Muscle of arm (tissue), 12 donors: Measurements from ENCODE around the gene KCNAB1. TPM values are rescaled to one million over a fixed set of nuclear protein-coding genes. Genes with fewer than 3 reads are reported as not detected.
"Not testable (repeated sequence)": the region's sequence is repeated elsewhere in the genome, so short reads cannot be mapped to it uniquely, and the experiment has no call there.

Experiments used
- DNase-seq: peaks from one replicate; pipeline ENCODE4 v3.0.0-alpha.2; 2013
- polyA plus RNA-seq, 12 donors: library from polyadenylated mRNA; unstranded; fragments of 120-200 nt; gene quantifications; one replicate each; pipeline ENCODE4 v1.2.1, GENCODE V29; 2013; ENCODE audit not compliant: insufficient read length in 12 of 12

KCNAB1 gene
- polyA plus RNA-seq, 12 donors = 4.0 to 7.5 (median 5.8) TPM; not detected in 2

DNA sequence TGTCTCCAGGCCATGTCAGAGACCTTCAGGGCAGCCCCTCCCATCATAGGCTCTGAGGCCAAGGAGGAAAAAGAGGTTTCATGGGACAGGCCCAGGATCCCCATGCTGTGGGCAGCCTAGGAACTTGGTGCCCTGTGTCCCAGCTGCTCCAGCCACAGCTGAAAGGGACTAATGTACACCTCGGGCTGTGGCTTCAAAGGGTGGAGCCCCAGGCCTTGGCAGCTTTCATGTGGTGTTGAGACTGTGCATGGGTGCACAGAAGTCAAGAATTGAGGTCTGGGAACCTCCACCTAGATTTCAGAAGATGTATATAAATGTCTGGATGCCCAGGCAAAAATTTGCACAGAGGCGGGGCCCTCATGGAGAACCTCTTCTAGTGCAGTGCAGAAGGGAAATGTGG, 441.2 kb downstream of the KCNAB1 start:
- no peak for DNase-seq

DNA sequence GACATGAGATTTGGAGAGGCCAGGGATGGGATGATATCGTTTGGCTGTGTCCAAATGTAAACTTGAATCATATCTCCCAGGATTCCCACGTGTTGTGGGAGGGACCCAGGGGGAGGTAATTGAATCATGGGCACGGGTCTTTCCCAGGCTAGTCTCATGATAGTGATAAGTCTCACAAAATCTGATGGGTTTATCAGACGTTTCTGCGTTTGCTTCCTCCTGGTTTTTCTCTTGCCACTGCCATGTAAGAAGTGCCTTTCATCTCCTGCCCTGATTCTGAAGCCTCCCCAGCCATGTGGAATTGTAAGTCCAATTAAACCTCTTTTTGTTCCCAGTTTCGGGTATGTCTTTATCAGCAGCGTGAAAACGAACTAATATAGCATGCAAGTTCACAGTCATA, 442.1 kb downstream of the KCNAB1 start:
- DNase-seq = not testable (repeated sequence)

DNA sequence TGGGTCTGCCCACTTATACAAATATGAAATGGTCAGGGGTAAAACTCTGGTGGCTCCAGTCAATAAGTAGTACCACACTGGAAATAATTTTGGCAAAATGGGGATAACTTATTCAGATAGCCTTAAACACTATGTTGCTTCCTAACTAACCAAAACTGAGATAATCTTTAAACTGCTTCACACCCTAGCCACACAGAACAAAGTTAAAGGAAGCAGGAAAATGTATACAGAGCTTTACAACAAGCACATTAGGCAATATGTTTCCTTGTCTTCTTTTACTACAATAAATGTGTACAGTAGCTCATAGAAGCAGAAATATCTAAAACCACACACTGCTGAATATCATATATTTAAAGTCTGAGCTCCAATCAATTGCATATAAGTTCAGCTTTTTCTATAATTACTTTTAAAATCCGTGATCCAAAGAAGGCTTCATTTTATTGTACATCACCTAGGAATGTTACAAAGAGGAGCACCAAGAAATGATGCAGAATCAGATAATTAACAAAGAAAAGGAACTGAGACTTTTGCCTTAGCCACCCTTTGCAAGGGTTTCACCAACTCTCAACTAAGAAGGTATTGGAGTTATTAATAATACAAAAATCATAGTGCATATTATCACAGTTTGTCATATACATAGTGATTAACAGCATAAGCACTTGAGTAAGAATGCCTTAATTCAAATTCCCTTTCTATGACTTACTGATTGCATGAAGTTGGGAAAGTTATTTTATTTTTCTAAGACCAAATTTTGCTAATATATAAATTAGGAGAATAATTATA, 443.7 kb downstream of the KCNAB1 start:
- no peak for DNase-seq

DNA sequence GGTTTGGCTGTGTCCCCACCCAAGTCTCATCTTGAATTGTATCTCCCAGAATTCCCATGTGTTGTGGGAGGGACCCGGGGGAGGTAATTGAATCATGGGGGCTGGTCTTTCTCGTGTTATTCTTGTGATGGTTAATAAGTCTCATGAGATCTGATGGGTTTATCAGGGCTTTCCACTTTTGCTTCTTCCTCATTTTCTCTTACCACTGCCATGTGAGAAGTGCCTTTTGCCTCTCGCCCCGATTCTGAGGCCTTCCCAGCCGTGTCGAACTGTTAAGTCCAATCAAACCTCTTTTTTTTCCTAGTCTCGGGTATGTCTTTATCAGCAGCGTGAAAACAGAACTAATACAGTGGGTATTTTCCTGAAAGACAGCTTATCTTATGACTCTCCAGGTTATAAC, 448.6 kb downstream of the KCNAB1 start:
- DNase-seq = not testable (repeated sequence)

DNA sequence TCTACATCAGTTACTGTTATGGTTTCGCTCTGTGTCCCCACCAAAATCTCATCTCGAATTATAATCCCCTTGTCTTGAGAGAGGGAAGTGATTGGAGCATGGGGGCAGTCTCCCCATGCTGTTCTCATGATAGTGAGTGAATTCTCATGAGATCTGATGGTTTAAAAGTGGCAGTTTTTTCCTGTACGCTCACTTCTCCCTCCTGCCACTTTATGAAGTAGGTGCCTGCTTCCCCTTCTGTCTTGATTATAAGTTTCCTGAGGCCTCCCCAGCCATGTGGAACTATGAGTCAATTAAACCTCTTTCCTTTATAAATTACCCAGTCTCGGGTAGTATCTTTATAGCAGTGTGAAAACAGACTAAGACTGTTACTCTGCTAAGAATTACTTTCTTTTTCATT, 449.5 kb downstream of the KCNAB1 start:
- not testable (repeated sequence) for DNase-seq

DNA sequence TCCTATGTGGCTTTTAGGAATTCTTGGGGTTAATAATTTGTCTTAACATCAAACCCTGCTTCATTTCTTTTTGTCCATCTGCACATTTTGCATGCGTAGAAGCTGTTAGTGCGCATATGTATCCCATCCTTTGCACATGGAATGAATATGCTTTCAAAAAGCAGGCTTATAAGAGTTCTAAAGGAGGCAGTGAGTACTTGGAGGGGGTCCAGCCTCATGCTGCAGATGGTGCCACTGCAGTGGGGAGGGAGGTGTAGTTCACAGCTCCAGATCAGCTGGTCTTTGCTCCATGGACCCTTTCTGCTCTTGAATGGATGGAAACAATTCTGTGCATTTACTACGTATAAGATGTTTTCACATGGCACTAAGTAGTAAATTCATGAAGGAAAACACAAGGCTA, 455.3 kb downstream of the KCNAB1 start:
- no peak for DNase-seq

DNA sequence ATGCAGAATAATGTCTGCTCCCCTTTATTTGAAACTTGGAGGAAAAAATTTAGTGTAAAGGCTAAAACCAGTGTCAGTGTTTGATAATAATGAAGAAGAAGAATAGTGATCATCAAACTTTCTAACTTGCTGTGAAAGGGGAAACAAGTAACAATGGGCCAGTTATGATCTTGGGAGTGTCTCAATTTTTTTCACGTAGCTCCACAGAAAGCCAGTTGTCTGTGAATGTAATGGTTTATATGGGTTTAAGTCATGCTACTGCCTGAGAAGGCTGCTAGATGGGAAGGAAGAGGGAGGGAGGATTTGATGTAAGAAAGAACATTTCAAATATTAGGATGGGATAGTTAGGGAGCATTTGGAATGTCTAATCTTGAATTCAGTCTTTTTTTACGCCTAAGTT, 455.7 kb downstream of the KCNAB1 start:
- no peak for DNase-seq

DNA sequence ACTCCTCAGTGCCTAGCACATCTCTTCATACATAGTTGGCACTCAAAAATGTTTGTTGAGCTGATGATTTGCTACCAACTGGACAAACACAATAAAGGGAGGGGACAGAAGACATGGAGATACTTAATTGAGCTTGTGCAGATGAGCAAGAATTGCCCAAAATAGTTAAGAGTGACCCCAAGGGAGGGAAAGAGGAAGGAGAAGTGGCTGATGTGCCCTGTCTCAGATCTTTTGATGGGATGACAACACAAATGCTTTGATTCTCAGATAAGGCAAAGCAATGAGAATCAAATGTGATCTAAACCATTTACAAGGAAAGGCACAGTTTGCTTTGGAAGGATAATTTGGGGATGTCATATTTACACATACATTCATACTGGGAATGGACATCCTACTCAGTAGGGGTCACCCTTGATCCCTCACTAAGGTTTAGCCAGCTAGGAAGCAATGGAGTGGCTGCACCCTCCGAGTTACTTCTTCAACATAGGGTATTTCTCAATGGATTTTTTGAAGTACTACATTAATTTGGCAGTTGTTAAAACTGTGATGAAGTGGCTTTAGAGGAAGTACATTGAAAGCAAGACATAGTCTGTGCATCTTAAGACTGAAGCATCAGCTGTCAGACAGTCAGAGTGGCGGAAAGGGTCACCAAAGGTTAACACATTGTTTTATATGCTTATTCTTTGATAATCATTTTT, 456.4 kb downstream of the KCNAB1 start:
- DNase-seq = no peak

DNA sequence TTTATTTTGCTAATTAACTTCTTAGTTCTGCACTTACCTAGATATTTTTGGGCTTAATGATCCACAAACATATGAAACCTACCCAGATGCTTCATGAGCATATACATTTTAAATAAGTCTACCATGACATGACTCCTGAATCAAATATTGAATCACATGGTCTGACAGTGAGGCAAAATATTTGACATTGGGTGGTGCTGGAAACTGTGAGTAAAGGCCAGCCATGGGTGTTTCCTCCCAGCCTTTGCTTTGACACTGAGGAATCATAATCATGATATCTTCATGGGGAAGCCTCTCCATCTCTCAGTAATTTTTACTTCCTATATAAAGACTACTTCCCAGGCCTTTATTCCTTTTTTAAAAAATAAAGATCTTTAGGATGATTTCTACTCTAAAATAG, 457.4 kb downstream of the KCNAB1 start:
- DNase-seq = no peak

DNA sequence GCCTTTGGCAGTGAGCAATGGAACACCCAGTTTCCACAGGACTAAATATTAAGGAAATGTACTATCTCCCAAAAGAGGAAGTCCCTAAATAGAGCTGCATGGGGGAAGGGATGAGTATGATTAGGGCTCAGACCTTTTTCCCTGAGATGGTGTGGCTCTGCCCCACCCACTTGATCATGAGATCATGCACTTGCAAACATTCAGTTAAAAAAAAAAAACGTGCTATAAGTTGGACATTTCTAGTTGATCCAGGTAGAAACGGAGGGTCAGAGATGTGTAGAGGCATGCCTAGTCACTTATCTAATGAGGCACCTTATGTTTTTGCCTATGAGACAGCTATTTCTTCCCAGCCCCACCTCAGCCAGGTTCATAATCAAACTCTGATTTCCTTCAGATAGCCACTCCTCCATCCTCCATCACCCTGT, 459.1 kb downstream of the KCNAB1 start:
- no peak for DNase-seq

DNA sequence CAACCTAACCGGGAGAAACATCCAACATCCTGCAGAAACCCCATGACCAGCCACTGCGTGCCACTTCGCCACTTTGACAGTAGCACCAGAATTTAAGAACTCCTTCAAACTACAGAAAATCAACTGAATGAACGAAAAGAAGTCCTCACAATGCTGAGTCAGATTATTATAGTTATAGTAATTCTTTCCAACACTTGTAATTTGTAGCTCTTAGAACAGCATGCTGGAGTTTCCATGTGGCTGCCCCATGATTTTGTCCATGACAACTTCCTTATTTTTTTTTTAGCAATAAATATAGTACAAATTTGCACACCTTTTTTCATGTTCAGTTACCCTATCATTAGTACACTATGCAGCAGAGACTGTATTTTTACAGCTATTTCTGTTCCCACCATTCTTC, 460.7 kb downstream of the KCNAB1 start:
- DNase-seq = no peak

DNA sequence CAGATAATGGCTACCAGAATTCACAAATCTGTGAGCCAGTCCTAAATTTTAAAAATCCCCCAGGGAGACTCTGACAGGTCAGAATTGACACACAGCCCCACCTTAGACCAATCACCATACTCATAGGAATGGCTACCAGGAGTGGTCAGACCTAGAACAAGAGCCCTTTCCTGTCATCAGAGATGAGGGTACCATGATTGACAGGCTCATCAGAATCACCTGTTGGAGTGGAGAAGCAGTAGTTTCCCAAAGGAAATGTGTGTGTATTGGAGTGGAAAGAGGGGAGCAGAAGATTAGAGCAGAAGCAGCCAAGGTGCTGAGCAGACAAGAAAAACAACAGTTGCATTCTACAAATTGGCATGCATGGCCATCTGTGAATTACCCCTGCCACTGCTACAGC, 461.6 kb downstream of the KCNAB1 start:
- DNase-seq = no peak

DNA sequence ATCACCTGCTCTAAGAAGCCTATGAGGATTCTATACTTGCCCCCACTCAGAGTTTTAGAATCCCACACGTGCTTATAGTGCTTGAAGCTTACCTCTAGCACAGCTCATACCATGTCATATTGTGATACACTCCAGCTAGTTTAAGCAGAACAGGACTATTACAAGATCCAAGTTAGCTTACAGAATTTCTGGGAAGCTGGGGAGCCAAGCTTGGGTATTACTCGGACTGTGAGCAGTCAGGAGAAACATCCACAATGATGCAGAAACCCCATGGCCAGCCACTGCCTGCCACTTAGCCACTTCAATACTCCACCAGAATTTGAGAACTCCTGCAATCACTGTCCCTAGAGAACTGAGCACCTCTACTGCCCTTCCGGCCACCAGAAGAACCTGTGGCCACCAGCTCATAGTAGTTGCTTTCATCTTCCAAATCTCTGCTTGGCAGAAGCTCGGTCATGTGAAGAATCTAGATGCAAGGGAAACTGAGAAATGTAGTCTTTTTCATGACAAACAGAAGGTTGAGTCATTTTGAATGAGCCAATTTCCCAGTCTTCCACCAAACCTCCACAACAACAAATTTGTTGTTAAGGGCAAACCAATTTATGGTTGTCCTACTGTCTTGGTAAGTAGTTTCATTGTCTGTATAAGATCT, 462.3 kb downstream of the KCNAB1 start:
- no peak for DNase-seq

DNA sequence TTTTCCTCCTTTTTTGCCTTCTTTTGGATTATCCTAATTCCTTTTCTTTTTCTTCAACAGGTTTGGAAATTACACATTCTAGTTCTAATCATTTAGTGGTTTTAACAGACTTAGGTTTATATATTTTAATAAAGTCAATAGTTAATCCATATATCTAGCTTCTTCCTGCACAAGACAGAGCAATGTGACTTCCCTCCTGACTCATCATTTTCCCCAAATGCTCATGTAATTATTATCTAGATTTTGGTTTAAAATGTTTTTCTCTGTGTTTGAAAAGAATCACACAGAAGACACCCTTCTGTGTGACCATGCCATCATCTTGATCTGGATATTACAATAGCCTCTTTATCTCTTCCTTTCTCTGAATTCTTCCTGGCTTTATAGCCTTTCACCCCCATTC, 463.1 kb downstream of the KCNAB1 start:
- no peak for DNase-seq

DNA sequence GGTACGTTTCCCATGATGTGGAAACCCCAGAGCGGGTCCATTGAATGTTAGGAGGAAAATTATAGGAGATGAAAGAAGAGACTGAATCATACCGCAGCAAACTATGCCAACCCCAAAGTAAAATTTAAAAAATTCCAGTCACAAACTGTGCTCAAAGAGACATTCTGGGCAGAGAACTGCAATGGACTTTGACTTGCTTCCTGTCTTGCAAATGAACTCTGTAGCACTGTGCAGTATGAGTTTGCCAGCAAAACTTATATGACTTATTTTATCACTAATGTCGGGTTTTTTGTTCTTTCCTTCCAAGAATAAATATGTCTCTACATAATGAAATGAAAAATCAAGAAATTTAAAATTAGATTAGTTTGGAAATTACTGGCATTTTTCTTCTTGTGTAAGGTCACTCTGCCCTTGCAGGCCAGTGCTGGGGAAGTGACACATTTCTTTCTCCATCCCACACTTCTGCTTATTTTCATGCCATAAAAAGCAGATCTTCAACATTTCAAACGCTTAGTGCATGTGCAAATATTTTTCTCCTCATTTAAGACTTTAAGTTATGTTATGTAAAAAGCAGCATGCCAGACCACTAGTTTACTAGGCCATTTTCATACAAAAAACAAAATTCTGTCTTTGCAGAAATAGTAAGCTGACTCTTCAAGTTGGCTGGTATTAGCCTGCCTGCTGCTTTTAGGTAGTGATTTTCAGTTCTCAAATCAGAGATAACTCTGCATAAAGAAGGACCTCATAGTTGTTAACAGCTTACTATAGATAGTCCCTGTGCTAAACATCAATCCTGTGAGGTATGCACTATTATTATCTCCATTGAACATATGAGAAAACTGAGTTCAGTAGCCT, 466.8 kb downstream of the KCNAB1 start:
- DNase-seq = no peak

DNA sequence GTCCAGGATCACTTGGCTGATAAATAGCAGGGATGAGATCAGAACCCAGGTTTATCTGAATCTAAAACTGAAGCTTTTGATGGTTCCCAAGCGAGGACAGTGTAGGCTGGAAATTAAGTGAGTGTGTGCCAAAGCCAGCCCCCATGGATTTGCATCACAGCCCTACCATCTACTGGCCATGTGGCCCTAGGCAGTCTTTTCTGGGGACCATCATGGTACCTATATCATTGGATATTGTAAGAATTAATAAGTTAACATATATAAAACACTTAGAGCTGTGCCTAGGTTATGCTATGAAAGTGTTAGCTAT, 467.3 kb downstream of the KCNAB1 start:
- no peak for DNase-seq

Other genes with a start within 250 kb of the KCNAB1 start
- 10 to 100 TPM in 11 of 12 donors, not detected in 1; 32.7 to 59.3 (median 49.2) TPM for gene GMPS, start 249.9 kb upstream of the KCNAB1 start, polyA plus RNA-seq